ENCODE results near the gene RABGAP1L.
"Not testable (repeated sequence)": the region's sequence is repeated elsewhere in the genome, so short reads cannot be mapped to it uniquely, and the experiment has no call there.

GRCh38 chr1:174576120-174576519, 416.8 kb downstream of the RABGAP1L start:
- not testable (repeated sequence) for TF ChIP-seq CTCF (IDR thresholded peaks at IDR 0.05; ENCODE audit: control extremely low read depth in 1 of 3, insufficient read depth in 1 of 3, low read depth in 1 of 3, low read length in 3 of 3); EGR1 (IDR thresholded peaks at IDR 0.05; ENCODE audit: borderline replicate concordance, low read depth, low read length); SIN3A (conservative IDR thresholded peaks at IDR 0.05 in 1 of 2, IDR thresholded peaks at IDR 0.05 in 1 of 2; ENCODE audit: low read depth in 1 of 2, low read length in 2 of 2); CHD2 (IDR thresholded peaks at IDR 0.05; ENCODE audit: low read length); CREB1 (IDR thresholded peaks at IDR 0.05); POLR2AphosphoS5 (IDR thresholded peaks at IDR 0.05; ENCODE audit: low read depth, low read length); RAD21 (IDR thresholded peaks at IDR 0.05 in 1 of 2, conservative IDR thresholded peaks at IDR 0.05 in 1 of 2; ENCODE audit: low read depth in 2 of 2, low read length in 2 of 2); CBX5 (IDR thresholded peaks at IDR 0.05; ENCODE audit: low read depth, low read length); JUND (IDR thresholded peaks at IDR 0.05; ENCODE audit: low read length); KDM1A (IDR thresholded peaks at IDR 0.05; ENCODE audit: borderline replicate concordance, low read length); POLR2A (IDR thresholded peaks at IDR 0.05; ENCODE audit: control extremely low read depth in 1 of 2, low read depth in 2 of 2, low read length in 2 of 2); BRCA1 (IDR thresholded peaks at IDR 0.05; ENCODE audit: low read depth, low read length); ZNF274 (IDR thresholded peaks at IDR 0.05; ENCODE audit: borderline replicate concordance, extremely low read depth, low read length)

Measured in H1 (cell line).